ENCODE data around the gene CLRN3.

CLRN3 gene

DNA sequence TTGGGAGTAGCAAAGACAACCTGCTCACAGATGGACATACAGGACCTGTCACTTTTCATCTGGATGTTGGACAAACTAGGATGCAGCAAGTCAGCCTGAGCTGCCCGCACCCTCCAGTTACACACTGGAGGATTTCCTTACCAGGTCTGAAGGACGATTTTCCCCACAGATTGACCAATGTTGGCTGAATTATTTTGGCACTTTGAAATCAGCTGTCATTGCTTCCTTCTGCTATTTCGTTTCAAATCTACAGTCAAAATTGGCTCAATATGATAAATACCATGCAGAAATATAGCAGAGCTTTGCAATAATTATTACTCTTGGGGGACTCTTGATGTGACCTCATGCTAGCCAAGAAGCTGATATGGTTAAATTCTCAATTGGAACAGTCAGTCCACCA lies 2.5 kb downstream of the CLRN3 start:
- TF ChIP-seq, protein P1, sequence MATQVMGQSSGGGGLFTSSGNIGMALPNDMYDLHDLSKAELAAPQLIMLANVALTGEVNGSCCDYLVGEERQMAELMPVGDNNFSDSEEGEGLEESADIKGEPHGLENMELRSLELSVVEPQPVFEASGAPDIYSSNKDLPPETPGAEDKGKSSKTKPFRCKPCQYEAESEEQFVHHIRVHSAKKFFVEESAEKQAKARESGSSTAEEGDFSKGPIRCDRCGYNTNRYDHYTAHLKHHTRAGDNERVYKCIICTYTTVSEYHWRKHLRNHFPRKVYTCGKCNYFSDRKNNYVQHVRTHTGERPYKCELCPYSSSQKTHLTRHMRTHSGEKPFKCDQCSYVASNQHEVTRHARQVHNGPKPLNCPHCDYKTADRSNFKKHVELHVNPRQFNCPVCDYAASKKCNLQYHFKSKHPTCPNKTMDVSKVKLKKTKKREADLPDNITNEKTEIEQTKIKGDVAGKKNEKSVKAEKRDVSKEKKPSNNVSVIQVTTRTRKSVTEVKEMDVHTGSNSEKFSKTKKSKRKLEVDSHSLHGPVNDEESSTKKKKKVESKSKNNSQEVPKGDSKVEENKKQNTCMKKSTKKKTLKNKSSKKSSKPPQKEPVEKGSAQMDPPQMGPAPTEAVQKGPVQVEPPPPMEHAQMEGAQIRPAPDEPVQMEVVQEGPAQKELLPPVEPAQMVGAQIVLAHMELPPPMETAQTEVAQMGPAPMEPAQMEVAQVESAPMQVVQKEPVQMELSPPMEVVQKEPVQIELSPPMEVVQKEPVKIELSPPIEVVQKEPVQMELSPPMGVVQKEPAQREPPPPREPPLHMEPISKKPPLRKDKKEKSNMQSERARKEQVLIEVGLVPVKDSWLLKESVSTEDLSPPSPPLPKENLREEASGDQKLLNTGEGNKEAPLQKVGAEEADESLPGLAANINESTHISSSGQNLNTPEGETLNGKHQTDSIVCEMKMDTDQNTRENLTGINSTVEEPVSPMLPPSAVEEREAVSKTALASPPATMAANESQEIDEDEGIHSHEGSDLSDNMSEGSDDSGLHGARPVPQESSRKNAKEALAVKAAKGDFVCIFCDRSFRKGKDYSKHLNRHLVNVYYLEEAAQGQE (IDR thresholded peaks at IDR 0.05; ENCODE audit: insufficient read depth in 1 of 2, low read depth in 2 of 2, low read length in 2 of 2) = no peak
- no peak for TF ChIP-seq POLR2AphosphoS5 (IDR thresholded peaks at IDR 0.05; ENCODE audit: low read depth, low read length)
- TF ChIP-seq SIN3A (IDR thresholded peaks at IDR 0.05; ENCODE audit: borderline replicate concordance, insufficient read depth, low read length) = no peak
- TF ChIP-seq TAF1 (IDR thresholded peaks at IDR 0.05; ENCODE audit: borderline replicate concordance, insufficient read depth, low read length) = no peak
- no peak for TF ChIP-seq FOXP2 (optimal IDR thresholded peaks at IDR 0.05; ENCODE audit: borderline replicate concordance, extremely low read depth, extremely low read length, insufficient read depth)

DNA sequence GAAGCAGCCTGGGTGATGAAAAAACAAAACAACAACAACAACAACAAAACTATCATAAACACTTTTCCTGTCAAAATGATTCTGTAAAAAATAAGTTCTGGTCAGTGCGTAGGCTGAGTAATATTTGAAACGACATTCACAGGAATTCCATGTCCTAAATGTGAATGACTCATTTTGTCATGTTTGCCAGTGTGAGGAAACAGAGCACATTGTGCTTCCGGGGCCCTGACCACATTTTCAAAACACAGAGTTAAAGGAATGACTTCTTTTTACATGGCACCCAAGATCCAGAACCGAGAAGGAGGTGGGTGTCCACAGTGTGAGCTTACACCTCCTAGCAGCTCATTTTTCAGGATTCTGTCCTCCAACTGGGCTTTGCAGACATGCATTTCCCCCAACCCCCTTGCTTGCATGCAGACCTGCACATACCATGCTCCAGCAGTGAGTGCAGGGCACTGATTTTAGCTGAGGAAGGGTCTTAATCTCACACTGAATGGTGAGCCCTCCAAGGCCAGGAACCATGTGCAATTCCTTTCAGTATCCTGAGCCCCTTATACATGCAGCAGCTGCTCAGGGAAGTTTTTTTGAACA lies 3.0 kb downstream of the CLRN3 start:
- TF ChIP-seq SIN3A (IDR thresholded peaks at IDR 0.05; ENCODE audit: borderline replicate concordance, insufficient read depth, low read length) (no peak), POLR2AphosphoS5 (IDR thresholded peaks at IDR 0.05; ENCODE audit: low read depth, low read length) (no peak), FOXP2 (optimal IDR thresholded peaks at IDR 0.05; ENCODE audit: borderline replicate concordance, extremely low read depth, extremely low read length, insufficient read depth) (no peak), TAF1 (IDR thresholded peaks at IDR 0.05; ENCODE audit: borderline replicate concordance, insufficient read depth, low read length) (no peak)
- TF ChIP-seq, protein P1 (IDR thresholded peaks at IDR 0.05; ENCODE audit: insufficient read depth in 1 of 2, low read depth in 2 of 2, low read length in 2 of 2) = no peak

DNA sequence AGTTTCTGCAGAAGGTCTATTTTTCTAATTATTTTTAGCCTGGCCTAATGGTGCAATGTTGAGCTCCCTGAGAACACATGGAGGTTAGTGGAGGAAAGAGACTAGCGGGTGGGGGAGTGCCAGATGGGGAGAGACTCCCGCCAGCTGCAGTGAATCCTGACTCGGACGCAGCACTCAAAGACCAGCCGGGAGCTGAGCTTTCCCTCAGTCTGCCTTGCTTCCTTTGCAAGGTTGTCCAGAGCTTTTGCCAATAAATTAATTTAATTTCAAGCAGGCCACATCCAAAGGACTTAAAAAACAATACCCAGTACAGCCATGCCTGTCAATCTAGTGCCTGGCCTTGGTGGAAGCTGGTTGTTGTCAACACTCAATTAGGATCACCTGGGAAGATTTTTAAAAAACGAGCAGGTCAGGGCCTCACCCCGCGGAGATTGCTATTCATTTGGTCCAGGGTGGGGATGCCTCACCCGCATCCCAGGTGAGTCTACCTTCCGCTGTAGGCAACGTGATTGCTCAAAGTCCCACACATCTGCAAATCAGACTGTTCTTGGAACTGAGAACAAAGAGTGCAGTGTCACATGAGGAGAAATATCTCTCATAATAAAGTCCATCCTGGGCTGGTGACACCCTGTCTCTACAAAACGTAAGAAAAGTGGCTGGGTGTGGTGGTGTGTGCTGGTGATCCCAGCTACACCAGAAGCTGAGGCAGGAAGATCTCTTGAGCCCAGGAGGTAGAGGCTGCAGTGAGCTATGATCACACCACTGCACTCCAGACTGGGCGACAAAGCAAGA lies 4.0 kb downstream of the CLRN3 start:
- TF ChIP-seq FOXP2 (optimal IDR thresholded peaks at IDR 0.05; ENCODE audit: borderline replicate concordance, extremely low read depth, extremely low read length, insufficient read depth) (no peak), SIN3A (IDR thresholded peaks at IDR 0.05; ENCODE audit: borderline replicate concordance, insufficient read depth, low read length) (no peak), POLR2AphosphoS5 (IDR thresholded peaks at IDR 0.05; ENCODE audit: low read depth, low read length) (no peak), TAF1 (IDR thresholded peaks at IDR 0.05; ENCODE audit: borderline replicate concordance, insufficient read depth, low read length) (no peak)
- TF ChIP-seq, protein P1 (IDR thresholded peaks at IDR 0.05; ENCODE audit: insufficient read depth in 1 of 2, low read depth in 2 of 2, low read length in 2 of 2) = no peak

DNA sequence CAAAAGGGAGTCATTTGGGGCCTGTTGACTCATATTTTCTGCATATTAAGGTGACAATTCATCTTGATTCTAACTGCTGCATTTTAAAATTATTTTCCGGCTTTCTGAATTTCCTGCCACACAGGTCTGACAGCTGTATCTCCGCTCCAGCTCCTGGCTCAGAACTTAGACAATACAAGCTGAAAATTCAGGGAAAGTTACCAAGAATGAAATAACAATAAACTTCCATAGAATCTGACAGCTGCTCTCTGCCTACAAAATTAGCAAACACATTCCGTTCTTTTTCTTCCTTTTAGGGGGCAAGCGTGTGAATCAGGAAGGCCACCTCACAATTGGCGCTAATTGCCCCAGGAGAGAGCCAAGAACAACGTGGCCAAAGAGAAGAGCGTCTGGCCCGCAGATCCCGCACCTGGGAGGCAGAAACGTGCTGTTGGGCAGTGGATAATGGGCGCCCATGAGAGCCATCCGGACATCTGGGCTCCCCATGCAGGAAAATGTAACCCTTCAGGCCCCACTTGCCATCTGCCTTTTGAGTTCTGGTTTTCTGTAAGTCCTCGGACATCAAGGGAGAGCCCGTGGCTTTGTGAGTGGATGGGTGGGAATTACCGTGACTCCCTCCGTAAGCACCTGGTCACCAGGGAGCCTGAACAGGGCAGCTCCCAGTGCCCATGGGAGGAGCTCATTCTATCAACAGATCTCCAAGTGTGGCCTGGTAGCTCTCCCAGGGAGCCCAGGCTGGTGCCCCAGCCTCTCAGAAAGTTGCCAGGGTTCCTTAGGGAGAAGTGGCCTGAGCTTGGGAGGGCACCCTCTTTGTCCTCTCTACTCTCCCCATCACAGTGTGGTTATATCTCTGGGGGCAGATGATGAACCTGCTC lies 5.0 kb downstream of the CLRN3 start:
- TF ChIP-seq TAF1 (IDR thresholded peaks at IDR 0.05; ENCODE audit: borderline replicate concordance, insufficient read depth, low read length) = no peak
- TF ChIP-seq FOXP2 (optimal IDR thresholded peaks at IDR 0.05; ENCODE audit: borderline replicate concordance, extremely low read depth, extremely low read length, insufficient read depth) = no peak
- no peak for TF ChIP-seq SIN3A (IDR thresholded peaks at IDR 0.05; ENCODE audit: borderline replicate concordance, insufficient read depth, low read length)
- TF ChIP-seq, protein P1 (IDR thresholded peaks at IDR 0.05; ENCODE audit: insufficient read depth in 1 of 2, low read depth in 2 of 2, low read length in 2 of 2) = no peak
- no peak for TF ChIP-seq POLR2AphosphoS5 (IDR thresholded peaks at IDR 0.05; ENCODE audit: low read depth, low read length)

Measured in PFSK-1 (cell line).